HL-60 (cell line): ENCODE results near the gene LTV1.

Experiments
- DNase-seq, 2 experiments: peaks; one replicate each; pipeline ENCODE4 v3.0.0-alpha.2; 2010 to 2020; ENCODE audit warnings: low read depth in 1 of 2, low spot score in 1 of 2
- H3K27ac ChIP-seq: fragments of 250-450 bp; sonication (Bioruptor Pico); replicated peaks from 2 replicates; pipeline ENCODE4 v1.5.1; 2020; ENCODE audit warnings: mild to moderate bottlenecking, moderate library complexity
- H3K27me3 ChIP-seq: fragments of 250-450 bp; sonication (Bioruptor Pico); 2 replicates; pipeline ENCODE4 v1.5.1; 2021; ENCODE audit warnings: mild to moderate bottlenecking, moderate library complexity; ENCODE audit not compliant: insufficient read depth, poor library complexity, severe bottlenecking
- H3K4me3 ChIP-seq: replicated peaks from 2 replicates; pipeline ENCODE4 v1.5.1; 2011; ENCODE audit warnings: mild to moderate bottlenecking, control low read depth, low read length; ENCODE audit not compliant: insufficient read depth
- GABPA ChIP-seq: IDR thresholded peaks from 2 replicates; pipeline ENCODE4 v1.6.1; 2012; ENCODE audit warnings: low read depth
- POLR2AphosphoS5 ChIP-seq: IDR thresholded peaks from 2 replicates; pipeline ENCODE4 v1.6.1; 2012; ENCODE audit warnings: low read depth
- SPI1 ChIP-seq: IDR thresholded peaks from 2 replicates; pipeline ENCODE4 v1.6.1; 2012; ENCODE audit warnings: low read depth, mild to moderate bottlenecking, borderline replicate concordance
- TF ChIP-seq, protein P1 (sequence below): IDR thresholded peaks from 2 replicates; pipeline ENCODE4 v1.6.1; 2012; ENCODE audit warnings: low read depth; ENCODE audit not compliant: insufficient replicate concordance
- TF ChIP-seq, protein P2 (sequence below): IDR thresholded peaks from one replicate; pipeline ENCODE4 v1.5.1; 2011; ENCODE audit warnings: low read length, control low read depth, inconsistent platforms; ENCODE audit not compliant: insufficient read depth

LTV1 gene

GRCh38 chr6:143880412-143880811 is 37.3 kb downstream of the LTV1 start:
- Histone ChIP-seq H3K4me3 (no peak overlapping the region), H3K27me3 (no peaks in the 10 kb centered on the region), H3K27ac (no peak overlapping the region)
- TF ChIP-seq POLR2AphosphoS5 (no peak), SPI1 (no peak), GABPA (no peak)
- TF ChIP-seq, protein P1, sequence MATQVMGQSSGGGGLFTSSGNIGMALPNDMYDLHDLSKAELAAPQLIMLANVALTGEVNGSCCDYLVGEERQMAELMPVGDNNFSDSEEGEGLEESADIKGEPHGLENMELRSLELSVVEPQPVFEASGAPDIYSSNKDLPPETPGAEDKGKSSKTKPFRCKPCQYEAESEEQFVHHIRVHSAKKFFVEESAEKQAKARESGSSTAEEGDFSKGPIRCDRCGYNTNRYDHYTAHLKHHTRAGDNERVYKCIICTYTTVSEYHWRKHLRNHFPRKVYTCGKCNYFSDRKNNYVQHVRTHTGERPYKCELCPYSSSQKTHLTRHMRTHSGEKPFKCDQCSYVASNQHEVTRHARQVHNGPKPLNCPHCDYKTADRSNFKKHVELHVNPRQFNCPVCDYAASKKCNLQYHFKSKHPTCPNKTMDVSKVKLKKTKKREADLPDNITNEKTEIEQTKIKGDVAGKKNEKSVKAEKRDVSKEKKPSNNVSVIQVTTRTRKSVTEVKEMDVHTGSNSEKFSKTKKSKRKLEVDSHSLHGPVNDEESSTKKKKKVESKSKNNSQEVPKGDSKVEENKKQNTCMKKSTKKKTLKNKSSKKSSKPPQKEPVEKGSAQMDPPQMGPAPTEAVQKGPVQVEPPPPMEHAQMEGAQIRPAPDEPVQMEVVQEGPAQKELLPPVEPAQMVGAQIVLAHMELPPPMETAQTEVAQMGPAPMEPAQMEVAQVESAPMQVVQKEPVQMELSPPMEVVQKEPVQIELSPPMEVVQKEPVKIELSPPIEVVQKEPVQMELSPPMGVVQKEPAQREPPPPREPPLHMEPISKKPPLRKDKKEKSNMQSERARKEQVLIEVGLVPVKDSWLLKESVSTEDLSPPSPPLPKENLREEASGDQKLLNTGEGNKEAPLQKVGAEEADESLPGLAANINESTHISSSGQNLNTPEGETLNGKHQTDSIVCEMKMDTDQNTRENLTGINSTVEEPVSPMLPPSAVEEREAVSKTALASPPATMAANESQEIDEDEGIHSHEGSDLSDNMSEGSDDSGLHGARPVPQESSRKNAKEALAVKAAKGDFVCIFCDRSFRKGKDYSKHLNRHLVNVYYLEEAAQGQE: no peak
- TF ChIP-seq, protein P2, sequence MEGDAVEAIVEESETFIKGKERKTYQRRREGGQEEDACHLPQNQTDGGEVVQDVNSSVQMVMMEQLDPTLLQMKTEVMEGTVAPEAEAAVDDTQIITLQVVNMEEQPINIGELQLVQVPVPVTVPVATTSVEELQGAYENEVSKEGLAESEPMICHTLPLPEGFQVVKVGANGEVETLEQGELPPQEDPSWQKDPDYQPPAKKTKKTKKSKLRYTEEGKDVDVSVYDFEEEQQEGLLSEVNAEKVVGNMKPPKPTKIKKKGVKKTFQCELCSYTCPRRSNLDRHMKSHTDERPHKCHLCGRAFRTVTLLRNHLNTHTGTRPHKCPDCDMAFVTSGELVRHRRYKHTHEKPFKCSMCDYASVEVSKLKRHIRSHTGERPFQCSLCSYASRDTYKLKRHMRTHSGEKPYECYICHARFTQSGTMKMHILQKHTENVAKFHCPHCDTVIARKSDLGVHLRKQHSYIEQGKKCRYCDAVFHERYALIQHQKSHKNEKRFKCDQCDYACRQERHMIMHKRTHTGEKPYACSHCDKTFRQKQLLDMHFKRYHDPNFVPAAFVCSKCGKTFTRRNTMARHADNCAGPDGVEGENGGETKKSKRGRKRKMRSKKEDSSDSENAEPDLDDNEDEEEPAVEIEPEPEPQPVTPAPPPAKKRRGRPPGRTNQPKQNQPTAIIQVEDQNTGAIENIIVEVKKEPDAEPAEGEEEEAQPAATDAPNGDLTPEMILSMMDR: no peak
- DNase-seq: no peak

DNA sequence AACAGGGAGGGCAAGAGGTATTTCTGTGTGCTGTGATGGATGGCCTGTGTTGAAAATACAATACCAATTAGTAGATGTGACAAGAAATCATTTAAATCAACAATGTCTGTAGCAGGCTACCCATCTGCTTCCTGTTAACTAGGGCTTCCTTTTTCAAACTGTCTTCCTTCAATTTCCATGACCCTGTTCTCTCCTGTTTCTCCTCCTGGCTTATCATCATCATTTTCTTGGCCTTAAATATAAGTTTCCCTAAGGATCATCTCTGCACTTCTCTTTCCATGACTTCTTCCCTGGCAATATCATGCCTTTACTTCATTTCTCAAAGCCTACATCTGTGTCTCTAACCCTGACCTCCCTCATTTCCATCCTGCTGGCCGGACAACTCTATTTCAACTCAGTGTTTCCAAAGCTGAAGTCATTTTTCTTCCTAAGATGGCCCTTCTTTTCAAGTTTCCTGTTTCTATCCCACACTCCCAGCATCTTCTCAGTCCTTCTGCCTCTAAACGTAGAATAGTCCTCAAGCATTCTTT is 39.3 kb downstream of the LTV1 start:
- no peak for DNase-seq
- H3K27me3 ChIP-seq: no peaks in the 10 kb centered on the region
- H3K27ac ChIP-seq: no peak overlapping the region
- H3K4me3 ChIP-seq: no peak overlapping the region
- TF ChIP-seq, protein P2: no peak
- no peak for TF ChIP-seq POLR2AphosphoS5
- no peak for TF ChIP-seq SPI1
- TF ChIP-seq, protein P1: no peak
- TF ChIP-seq GABPA: no peak

DNA sequence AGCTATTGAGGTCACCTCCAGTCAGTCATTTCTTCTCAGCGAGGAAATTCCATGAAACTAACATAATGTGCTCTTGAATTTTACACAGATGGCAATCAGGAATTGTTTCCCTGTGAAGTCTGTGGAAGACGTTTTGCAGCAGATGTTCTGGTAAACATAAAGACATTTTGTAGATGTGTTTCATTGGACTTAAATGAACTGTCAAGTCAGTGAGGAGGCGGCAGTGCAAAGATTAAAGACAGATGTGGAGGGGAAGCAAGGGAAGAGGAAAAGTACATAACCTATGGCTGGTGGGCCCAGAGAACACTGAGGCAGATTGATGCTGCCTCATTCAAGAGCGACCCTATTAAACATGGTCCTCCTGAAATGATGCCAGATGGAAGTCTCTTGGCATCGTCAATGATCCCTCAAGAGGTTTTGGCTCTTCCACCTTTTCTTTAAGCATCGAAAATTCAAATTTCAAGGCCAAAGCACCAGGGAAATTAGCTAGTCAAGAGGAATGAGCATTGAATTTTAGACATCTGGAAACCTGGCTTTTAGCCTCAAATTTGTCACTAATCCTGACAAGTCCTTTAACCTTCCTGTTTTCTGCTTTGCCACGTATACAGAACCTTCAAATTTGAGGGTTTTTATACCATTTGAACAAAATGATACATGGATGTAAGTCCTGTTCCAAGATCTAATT is 41.2 kb downstream of the LTV1 start:
- Histone ChIP-seq H3K4me3 (no peak overlapping the region), H3K27ac (no peak overlapping the region), H3K27me3 (no peaks in the 10 kb centered on the region)
- TF ChIP-seq POLR2AphosphoS5: no peak
- TF ChIP-seq, protein P2: no peak
- no peak for TF ChIP-seq SPI1
- TF ChIP-seq GABPA: no peak
- TF ChIP-seq, protein P1: no peak
- DNase-seq: no peak
